HL-60 (cell line): ENCODE results near the gene ARFGAP3.

Experiments
- DNase-seq, 2 experiments: peaks; one replicate each; pipeline ENCODE4 v3.0.0-alpha.2; 2010 to 2020; ENCODE audit warnings: low read depth in 1 of 2, low spot score in 1 of 2
- H3K27ac ChIP-seq: fragments of 250-450 bp; sonication (Bioruptor Pico); replicated peaks from 2 replicates; pipeline ENCODE4 v1.5.1; 2020; ENCODE audit warnings: mild to moderate bottlenecking, moderate library complexity
- H3K27me3 ChIP-seq: fragments of 250-450 bp; sonication (Bioruptor Pico); 2 replicates; pipeline ENCODE4 v1.5.1; 2021; ENCODE audit warnings: mild to moderate bottlenecking, moderate library complexity; ENCODE audit not compliant: insufficient read depth, poor library complexity, severe bottlenecking
- H3K4me3 ChIP-seq: replicated peaks from 2 replicates; pipeline ENCODE4 v1.5.1; 2011; ENCODE audit warnings: mild to moderate bottlenecking, control low read depth, low read length; ENCODE audit not compliant: insufficient read depth
- GABPA ChIP-seq: IDR thresholded peaks from 2 replicates; pipeline ENCODE4 v1.6.1; 2012; ENCODE audit warnings: low read depth
- POLR2AphosphoS5 ChIP-seq: IDR thresholded peaks from 2 replicates; pipeline ENCODE4 v1.6.1; 2012; ENCODE audit warnings: low read depth
- SPI1 ChIP-seq: IDR thresholded peaks from 2 replicates; pipeline ENCODE4 v1.6.1; 2012; ENCODE audit warnings: low read depth, mild to moderate bottlenecking, borderline replicate concordance
- TF ChIP-seq, protein P1 (sequence below): IDR thresholded peaks from 2 replicates; pipeline ENCODE4 v1.6.1; 2012; ENCODE audit warnings: low read depth; ENCODE audit not compliant: insufficient replicate concordance
- TF ChIP-seq, protein P2 (sequence below): IDR thresholded peaks from one replicate; pipeline ENCODE4 v1.5.1; 2011; ENCODE audit warnings: low read length, control low read depth, inconsistent platforms; ENCODE audit not compliant: insufficient read depth

The ARFGAP3 gene

DNA sequence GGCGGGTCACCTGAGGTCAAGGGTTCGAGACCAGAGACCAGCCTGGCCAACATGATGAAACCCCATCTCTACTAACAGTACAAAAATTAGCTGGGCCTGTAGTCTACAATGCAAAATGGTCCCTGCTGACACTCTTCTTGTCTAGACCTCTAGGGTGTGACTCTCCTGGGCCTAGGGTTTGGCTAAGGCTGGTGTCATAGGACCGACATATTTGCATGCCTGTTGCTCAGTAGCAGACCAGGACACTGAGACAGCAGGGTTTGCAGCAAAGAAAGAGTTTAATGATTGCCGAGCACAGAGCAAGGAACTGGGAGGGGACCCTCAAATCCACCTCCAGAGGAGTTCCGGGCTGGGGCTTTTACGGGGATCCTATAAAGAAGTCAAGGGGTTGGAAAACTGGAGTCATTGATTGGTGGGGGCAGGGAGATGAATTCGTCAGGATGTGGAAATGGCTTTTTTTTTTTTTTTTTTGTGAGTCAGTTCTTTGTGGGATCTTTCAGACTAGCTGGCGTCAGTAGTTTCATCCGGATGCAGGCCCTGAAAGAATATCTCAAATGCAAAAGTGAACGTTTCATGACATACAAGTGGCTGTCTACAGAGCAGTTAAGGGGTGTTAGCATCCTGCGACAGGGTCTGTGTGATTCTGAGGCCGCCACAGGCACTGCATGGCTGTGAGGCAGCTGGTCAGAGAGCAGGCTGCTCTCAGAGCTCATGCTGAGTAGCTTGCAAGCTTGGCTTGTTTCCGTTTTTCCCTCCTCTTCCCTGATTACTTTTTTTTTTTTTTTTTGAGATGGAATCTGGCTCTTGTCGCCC is 109.2 kb downstream of the ARFGAP3 start:
- H3K4me3 ChIP-seq: no peak overlapping the region
- no peaks in the 10 kb centered on the region for H3K27me3 ChIP-seq
- H3K27ac ChIP-seq: no peak overlapping the region
- DNase-seq: no peak
- TF ChIP-seq, protein P1, sequence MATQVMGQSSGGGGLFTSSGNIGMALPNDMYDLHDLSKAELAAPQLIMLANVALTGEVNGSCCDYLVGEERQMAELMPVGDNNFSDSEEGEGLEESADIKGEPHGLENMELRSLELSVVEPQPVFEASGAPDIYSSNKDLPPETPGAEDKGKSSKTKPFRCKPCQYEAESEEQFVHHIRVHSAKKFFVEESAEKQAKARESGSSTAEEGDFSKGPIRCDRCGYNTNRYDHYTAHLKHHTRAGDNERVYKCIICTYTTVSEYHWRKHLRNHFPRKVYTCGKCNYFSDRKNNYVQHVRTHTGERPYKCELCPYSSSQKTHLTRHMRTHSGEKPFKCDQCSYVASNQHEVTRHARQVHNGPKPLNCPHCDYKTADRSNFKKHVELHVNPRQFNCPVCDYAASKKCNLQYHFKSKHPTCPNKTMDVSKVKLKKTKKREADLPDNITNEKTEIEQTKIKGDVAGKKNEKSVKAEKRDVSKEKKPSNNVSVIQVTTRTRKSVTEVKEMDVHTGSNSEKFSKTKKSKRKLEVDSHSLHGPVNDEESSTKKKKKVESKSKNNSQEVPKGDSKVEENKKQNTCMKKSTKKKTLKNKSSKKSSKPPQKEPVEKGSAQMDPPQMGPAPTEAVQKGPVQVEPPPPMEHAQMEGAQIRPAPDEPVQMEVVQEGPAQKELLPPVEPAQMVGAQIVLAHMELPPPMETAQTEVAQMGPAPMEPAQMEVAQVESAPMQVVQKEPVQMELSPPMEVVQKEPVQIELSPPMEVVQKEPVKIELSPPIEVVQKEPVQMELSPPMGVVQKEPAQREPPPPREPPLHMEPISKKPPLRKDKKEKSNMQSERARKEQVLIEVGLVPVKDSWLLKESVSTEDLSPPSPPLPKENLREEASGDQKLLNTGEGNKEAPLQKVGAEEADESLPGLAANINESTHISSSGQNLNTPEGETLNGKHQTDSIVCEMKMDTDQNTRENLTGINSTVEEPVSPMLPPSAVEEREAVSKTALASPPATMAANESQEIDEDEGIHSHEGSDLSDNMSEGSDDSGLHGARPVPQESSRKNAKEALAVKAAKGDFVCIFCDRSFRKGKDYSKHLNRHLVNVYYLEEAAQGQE: no peak
- TF ChIP-seq SPI1: no peak
- TF ChIP-seq GABPA: no peak
- TF ChIP-seq POLR2AphosphoS5: no peak
- TF ChIP-seq, protein P2, sequence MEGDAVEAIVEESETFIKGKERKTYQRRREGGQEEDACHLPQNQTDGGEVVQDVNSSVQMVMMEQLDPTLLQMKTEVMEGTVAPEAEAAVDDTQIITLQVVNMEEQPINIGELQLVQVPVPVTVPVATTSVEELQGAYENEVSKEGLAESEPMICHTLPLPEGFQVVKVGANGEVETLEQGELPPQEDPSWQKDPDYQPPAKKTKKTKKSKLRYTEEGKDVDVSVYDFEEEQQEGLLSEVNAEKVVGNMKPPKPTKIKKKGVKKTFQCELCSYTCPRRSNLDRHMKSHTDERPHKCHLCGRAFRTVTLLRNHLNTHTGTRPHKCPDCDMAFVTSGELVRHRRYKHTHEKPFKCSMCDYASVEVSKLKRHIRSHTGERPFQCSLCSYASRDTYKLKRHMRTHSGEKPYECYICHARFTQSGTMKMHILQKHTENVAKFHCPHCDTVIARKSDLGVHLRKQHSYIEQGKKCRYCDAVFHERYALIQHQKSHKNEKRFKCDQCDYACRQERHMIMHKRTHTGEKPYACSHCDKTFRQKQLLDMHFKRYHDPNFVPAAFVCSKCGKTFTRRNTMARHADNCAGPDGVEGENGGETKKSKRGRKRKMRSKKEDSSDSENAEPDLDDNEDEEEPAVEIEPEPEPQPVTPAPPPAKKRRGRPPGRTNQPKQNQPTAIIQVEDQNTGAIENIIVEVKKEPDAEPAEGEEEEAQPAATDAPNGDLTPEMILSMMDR: no peak
